Cerebellar cortex (tissue), 1 donor: Measurements from ENCODE around the gene AKNA.

Source experiments
- DNase-seq: peaks from one replicate; pipeline ENCODE4 v3.0.0-alpha.2; 2015; ENCODE audit warnings: low spot score

Gene AKNA

DNA sequence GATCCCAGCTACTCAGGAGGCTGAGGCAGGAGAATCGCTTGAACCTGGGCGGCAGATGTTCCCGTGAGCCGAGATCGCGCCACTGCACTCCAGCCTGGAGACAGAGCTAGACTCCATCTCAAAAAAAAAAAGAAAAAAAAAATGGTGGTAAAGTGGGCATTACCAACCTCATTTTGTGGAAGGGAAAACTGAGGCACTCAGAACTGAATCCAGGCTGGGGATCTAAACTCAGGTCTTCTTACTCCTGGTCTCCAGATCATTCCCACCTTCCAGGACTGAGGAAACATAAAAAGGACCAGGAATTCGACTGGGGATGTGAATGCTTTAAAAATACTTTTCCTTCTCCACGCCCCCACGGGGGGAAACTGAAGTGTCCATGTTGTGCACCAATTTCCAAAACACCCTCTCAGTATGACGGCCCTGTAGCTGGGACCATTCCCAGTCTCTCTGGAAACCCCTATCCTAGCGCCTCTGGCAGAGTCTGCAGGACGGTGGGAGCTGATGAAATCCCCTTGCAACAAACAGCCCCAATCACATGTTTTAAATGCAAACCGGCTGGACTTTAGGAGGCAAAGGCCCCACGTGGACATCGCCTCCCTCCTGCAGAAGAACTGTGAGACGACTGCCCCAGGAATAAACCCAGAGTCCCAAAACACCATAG lies 8.9 kb upstream of the AKNA start:
- DNase-seq = no peak

DNA sequence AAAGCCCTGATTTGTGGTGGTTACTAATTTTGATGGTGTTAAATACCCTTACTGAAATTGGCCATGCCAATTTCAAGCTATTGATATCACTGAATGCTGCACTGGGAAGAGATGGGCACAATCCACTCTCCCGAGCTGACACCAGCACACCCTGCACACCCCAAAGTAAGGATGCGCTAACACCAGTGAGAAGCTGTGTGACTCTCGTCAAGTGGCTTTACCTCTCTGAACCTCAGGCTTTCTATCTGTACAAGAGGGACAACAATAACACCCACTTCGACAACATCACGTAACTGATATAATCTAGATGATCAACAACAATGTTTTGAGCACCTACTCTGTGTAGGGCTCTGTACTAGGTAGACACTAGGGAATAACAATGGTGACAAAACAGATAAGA lies 8.0 kb upstream of the AKNA start:
- no peak for DNase-seq

DNA sequence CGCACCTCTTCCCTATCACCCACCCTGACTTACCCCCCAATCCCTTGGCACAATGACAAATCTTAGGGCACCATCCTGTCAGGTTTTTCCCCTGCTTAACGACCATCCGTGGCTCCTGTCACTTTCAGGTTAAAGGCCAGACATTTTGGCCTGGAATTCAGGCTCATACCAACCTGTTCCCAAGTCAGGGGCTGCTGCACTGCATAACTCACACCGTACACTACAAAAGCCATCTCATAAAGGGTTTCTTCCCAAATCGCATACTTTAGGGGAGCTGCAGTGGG lies 7.5 kb upstream of the AKNA start:
- no peak for DNase-seq

DNA sequence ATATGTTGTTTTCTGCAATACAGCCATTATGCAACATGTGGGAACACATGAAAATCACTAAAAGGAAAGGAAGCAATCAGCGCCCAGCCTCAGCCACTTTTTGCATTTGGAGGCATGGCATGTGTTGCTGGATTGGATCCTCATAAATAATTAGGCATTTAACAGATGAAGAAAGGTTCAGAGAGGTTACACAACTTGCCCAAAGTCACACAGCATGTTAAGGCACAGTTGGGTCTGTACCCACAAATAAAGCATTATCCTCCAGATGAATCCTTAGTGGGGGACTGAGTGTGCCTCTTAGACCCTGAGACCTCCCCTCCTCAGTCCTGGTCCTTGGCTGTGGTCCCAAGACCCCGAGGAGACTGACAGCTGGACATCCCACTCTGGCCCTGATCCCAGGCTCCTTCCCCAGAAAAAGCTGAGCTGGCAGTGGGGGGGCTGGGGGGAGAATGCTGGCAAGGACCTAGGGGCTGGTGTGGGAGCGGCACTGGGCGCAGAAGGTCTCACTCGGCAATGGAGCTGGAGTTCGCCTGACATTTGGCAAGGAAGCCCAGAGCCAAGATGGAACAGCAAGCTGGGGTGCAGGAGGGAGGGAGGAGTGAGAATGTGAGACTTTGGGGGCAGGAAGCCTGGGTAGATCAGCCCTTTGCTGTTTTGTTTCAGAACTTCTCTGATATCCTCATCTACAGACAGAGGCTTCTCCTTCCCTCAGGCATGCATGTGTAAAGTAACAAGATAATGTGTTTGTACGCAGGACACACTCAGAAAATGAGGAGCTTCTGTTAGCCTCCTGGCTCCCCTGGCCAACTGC lies 6.9 kb upstream of the AKNA start:
- DNase-seq = no peak

DNA sequence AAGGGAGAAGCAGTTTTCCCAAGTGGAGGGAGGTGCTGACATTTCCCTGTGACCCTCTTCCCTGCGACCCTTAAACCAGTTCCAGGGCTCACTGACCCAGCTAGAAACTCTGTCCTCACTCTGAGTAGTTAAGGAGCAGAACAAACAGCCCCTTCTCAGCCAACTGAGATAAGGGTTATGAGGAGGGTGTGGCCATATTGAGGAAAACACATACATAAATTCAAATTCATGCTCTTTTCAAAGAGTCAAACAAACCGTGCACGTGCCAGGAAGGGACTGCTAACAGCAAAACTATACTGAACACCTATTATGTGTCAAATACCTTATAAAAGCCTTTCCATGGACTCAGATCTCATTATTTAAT lies 4.9 kb upstream of the AKNA start:
- no peak for DNase-seq

DNA sequence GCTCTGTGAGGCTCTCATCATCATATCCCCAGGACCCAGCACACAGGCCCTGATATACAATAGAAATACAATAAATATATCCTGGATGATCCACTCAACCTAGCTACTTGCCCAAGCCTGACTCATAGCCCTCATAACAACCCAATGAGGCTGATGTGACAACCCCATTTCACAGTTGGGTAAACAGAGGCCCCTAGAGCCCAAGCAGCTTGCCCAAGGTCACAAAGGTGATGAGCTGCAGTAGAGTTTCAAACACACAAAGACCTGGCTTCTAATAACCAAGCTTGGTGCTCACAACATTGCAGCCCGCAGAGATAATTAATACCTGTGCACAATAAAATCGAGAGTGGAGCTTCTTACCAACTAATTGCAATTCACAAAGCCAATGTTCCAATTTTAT lies 3.2 kb upstream of the AKNA start:
- DNase-seq = no peak

DNA sequence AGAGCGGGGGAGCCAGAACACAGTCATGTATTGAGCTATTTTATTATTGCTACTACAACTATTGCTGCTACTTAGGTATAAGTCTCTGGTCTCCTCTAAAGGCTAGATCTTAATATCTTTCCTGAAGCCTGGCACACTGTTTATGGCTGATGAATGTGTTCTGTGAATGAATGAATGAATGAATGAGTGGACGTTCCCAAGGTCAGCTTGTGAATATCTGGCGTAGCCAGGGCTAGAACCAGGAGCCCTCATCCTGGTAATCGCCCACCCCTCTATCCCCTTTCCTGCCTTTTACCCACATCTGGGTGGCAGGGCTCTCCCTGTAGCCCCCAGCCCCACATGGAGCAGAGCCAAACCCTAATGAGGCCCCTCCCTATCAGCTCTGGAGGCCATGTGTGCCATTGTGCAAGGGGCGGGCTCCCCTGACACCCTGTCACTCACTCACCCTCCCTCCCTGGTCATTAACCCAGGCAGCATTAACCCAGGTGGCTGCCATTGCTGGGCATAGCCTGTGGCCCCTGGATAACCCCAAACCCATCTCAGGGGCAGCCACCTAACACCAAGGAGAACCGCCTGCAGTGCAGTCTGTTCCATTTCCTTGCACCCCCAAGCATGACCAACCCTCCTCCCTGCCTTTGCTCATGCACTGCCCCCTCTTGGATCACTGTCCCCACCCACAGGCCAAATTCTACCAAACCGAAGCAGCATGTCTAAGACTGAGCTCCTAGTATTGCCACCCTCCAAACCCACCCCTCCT lies 2.0 kb upstream of the AKNA start:
- DNase-seq = no peak

DNA sequence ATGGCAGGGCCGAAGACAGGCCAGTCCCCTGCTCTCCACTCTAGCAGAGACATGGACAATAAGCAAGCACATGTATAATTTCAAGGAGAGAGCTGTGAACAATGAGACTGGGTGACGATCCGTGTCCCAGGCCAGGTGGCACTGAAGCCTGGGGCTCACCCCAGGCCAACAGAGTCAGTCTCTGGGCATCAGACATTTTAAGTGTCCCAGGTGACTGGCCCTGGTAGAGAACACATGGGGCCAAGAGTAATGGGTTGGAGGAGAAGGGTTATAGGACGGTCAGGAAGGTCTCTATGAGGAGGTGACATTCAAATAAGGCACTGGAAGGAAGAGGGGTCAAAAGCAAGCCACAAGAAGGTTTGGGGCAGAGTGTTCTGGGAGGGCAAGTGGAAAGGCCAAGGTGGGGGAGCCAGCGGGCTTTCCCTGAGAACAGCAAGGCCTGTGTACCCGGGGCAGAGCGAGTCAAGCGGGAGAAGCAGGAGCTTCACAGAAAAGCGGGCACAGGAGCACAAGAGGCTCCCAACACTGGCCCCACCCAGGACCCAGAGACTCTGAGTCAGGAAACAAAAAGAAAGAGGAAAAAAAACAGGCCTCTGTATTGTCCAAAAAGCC lies 1.1 kb upstream of the AKNA start:
- DNase-seq = no peak

DNA sequence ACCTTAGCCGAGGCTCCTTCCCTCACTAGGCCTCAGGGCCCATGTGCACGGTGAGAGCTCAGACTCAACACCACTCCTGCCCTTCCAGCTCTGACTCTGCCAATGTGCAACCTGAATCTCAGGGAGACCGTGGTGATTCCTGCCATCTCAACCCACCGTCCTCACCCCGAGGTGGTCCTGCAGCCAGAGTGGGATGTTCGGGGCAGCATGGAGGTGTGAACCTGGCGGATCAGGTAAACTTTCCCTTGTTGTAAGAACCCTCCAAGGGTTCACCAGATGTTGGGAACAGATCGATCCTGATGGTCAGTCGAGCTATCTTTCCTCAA lies 538 bp upstream of the AKNA start:
- DNase-seq = no peak

DNA sequence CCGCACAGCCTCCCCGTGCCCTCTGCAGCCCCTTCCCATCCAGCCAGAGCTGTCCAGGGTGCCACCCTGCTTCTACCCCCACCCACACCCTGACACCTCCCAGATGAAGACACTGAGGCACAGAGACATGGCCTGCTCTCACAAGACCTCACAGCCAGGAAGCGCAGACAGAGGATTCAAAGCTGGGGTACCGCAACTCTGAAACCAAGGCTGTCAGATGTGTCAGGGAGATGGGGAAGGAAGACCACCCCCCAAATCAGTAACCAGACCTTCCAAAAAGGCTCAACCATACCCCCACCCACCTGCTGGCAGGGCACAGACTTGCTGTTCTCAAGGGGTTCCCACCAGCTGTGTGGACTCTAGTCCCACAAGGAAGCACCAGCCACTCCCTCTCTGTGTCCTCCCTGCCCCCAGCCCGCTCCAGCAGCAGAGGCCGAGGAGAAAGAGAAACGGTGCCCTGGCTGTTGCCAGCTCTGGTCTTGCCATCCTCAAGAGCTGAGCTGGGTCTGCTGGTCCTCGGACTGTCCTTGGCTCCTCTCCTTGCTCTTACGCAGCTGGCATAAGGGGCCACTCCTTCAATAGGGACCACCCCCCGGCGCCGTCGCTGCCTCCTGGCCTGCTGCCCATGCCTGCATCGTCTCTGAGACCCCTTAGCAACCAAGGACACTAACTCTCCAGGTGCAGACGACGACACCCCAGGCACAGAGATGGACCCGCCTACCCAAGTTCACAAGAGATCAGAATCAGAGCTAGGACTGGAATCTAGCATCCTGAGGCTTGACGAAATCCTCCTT lies 699 bp downstream of the AKNA start:
- no peak for DNase-seq

DNA sequence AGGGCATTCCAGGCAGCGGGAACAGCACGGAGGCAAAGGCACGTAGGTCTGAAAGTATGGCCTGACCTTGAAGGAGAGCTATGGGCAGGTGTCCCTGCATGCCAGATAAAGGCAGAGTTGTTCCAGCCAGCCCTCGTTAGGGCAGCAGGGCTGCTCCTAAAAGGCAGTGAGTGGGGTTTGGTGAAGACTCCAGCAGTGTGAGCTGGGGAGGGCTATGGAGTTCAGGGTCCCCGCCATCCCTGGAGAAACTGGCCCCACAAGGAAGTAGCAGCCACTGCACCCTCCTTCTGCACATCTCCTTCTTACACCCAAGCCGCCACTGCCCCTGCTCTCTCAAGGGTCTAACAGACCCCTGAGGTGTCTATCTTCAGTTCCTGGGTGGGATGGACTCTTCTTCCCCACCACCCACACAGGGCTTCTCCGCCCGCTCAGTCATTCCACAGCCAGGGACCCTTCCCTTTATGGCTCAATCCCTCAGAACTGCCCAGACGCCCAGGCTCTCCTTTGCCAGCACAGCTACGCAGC lies 1.4 kb downstream of the AKNA start:
- no peak for DNase-seq

DNA sequence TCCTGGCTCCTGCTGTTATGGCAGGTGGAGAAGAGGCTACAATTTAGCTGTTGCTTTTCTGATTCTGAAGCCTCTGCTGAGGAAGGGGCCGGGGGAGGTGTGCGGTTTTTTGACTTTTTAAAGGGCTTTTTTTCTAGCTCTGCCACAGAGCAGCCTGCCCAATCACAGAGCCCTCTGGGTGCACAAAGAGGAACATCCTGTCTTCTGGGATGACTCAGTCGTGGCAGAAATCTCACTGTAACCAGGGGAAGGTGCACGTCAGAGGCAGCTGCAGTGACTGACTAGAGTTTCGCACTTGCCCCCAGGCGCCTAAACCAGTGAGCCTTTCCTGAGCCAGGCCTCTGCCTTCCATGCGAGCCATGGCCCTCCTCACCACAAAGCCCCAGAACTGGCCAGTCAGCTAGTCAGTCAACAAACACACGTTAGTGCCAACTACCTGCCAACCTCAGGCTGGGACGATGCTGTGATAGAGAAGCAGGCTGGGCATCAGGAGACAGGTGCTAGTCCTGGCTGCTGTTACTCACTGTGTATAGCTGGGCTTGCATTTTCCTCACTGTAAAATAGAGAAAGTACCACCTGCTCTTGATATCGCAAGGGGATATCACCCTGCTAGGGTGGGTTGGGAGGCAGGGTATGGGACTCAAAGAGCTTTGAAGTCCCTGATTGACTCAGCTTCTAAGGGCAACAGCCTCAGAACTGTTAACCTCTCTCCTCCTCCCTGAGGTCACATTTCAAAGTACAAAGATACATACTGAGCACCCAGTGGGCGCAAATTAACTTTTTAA lies 2.2 kb downstream of the AKNA start:
- DNase-seq = no peak

DNA sequence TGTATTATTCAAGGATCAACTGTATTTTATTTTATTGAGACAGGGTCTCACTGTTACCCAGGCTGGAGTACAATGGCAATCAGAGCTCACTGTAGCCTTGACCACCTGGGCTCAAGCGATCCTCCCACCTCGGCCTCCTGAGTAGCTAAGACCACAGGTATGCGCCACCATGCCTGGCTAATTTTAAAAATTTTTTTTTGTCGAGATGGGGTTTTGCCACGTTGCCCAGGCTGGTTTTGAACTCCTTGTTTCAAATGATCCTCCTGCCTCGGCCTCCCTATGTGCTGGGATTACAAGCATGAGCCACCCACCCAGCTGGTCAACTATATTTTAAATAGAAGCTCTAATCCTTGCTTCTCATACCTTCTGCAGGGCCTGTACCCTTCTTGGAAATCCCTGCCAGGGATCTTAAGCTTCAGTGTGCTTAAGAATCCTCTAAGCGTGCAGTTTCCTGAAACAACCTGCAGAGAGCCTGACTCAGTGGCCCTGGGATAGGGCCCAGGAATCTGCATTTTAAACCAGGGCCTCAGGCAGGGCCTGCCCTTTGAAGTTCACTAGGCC lies 2.9 kb downstream of the AKNA start:
- DNase-seq = no peak

DNA sequence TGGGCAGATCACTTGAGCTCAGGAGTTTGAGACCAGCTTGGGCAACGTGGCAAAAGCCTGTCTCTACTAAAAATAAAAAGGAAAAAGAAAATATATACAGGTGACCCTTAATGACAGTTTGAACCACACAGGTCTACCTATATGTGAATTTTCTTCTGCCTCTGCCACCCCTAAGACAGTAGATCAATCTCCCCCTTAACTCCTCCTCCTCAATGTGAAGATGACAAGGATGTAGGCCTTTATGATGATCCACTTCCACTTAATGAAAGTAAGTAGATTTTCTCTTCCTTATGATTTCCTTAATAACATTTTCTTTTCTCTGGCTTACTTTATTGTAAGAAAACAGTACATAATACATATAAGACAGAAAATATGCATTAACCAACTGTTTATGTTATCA lies 3.4 kb downstream of the AKNA start:
- DNase-seq = no peak

DNA sequence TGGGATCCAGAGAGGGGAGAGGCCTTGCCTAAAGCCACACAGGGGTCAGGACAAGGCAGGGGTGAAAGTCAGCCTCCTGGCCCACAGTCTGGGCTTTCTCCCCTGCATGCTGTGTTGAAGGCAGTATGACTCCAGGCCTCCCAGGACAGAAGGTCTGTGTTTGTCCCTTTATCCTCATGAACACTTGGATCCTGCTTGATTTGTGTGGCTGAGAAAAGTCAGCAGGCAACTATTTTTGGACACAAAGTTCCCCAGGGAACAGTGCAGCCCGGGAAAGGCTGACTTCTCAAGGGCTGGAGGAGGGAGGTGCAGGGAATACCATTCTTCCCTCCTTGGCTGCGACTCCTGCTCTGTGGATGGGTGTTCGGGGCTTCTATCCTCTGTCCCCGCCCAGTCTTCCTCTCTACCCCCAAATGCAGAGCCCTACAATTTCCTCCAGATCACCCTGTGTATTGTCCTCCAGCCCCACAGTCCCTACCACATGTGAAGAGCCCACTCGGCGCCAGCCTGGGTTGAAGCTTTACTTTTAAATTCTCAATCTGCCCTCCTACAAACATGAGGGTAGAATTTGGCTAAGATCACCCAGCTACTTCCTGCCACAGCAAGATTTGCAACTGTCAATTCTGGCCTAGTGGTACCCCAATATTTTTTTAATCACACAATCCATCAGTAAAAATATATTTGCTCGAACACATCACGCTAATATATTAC lies 4.1 kb downstream of the AKNA start:
- no peak for DNase-seq

DNA sequence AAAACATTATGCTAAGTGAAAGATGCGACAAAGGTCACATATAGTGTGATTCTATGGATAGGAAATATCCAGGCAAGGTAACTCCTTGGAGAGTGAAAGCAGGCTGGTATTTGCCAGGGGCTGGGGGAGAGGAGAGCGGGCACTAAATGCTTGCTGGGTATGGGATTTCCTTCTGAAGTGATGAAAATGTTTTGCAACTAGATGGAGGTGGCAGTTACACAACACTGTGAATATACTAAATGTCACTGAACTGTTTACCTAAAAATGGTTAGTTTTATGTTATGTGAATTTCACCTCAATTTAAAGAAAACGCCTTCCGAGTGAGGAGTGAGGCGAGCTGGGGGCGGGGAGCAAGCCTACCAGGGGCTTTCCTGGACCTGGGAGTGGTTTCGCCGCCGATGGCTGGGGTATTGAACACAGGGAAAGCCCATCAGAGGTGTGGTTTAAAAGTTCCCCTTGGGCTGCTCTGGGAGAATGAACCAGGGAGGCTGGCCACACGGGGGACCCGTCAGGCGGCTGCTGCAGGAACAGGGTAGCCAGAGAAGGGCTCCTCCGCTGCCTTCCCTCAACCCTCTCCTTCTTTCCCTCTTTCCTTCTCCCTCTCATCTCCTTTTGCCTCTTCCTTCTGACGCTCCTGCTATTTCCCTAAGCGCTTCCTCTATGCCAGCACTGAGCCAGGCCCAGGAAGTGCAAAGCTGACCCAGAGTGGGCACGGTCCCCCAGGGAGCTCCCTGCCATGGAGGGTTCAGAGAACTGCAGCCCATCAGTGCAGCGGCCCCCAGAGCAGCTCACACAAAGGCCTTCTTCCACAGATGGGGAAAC lies 4.9 kb downstream of the AKNA start:
- no peak for DNase-seq

DNA sequence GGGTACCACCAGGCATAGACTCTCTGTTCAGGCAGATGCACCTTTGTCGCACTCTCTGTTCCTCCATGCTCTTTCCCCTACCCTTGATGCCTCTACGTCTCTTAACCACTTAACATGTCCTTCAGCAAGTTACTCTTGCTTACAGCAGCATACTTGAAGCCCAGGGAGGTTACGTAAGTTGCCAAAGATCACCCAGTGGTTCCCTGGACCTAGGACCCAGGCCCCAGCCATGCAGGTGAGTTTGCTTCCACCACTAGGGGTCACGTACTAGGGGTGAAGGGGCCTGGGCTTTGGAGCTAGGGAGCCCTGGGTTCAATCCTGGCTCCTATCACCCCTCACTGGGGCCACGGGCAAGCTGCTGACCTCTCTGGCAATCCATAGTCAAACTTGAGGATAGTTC lies 8.9 kb downstream of the AKNA start:
- DNase-seq = no peak

DNA sequence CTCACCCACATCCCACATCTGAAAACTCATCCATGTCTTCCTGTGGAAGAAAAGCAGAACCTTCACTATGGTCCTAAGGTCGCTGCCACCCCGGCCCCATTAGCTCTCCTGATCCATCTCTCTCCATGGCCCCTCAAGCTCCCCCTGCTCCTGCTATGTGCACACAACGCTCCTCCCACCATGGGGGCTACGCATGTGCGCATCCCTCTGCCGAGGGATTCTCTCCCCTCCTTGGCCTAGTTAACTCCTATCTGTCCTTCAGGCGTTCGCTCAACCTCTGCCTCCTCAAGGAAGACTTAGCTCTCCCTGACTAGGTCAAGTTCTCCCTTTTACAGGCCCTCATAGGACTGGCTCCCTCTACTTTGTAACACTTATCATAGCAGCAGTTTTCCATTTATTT lies 9.8 kb downstream of the AKNA start:
- DNase-seq = no peak
